ENCODE data around the gene ALKBH3.

ALKBH3 gene

DNA sequence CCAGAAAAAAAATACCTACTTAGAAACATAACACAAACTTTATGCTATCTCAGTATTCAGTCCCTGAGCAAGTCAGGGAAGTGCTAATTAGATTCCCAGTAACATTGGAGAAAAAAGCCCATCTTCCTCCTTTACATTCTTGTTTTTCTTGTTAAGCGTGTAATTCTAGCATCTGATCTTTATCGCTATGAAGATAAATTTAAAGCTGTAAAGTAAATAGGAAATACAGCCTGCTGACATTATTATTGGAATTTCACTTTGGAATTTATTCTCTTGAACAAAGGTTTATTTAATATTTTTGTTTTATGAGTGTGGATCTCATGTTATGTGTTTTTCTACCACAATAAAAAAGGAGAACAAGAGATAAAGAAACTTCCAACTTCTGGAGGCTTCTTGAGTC, 13.9 kb downstream of the ALKBH3 start:
- DNase-seq (ENCODE audit: low read depth in 2 of 2, low spot score in 1 of 2), result no peak

DNA sequence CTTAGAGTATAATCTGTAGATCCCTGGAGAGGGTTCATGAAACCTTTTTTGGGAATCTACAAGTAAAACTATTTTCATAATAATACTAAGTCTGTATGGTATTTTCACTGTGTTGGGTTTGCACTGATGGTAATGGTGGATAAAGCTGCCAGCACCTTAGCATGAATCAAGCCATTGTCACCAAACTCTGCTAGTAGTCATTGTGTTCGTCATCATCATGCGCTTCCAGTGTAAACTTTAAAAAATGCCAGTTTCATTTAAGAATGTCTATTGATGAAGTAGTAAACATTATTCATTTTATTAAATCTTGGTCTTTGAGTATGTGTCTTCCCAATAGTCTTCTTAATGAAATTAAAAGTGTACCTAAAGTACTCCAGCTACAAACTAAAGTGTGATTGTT, 15.0 kb downstream of the ALKBH3 start:
- DNase-seq (ENCODE audit: low read depth in 2 of 2, low spot score in 1 of 2), result no peak

DNA sequence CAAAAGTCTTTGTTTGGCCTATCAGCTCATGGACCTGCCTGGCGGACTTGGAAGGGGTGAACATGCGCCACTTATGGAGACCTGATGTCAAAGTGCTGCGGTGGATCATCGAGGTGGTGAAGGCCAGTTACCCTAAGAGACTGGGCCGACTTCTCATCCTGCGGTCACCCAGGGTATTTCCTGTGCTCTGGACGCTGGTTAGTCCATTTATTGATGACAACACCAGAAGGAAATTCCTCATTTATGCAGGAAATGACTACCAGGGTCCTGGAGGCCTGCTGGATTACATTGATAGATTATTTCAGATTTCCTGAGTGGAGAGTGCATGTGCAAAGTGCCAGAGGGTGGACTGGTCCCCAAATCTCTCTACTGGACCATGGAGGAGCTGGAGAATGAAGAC, 17.9 kb downstream of the ALKBH3 start:
- no peak for DNase-seq (ENCODE audit: low read depth in 2 of 2, low spot score in 1 of 2)

DNA sequence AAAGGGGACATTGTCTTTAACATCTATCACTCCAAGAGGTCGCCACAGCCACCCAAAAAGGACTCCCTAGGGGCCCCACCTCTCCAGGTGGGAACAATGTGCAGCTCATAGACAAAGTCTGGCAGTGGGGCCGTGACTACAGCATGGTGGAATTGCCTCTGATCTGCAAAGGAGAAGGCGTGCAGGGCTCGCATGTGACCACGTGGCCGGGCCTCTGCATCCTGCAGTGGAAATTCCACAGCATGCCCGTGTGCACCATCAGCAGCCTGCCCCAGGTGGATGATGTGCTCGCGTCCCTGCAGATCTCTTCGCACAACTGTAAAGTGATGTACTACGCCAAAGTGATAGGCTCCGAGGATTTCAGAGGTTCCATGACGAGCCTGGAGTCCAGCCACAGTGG, 18.5 kb downstream of the ALKBH3 start:
- DNase-seq (ENCODE audit: low read depth in 2 of 2, low spot score in 1 of 2), result no peak

DNA sequence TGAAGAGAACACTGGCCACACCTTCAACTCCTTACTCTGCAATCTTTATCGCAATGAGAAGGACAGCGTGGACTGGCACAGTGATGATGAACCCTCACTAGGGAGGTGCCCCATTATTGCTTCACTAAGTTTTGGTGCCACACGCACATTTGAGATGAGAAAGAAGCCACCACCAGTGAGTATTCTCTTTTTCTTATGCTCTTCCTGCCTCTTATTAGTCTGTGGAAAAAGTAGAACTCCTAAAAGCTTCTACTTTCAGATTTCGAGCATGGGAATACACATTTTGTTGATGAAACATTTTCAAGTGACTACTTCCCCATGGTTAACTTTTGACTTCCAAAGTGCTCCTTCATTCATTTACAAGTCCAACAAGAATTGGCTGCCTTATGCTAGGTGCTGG, 20.9 kb downstream of the ALKBH3 start:
- no peak for DNase-seq (ENCODE audit: low read depth in 2 of 2, low spot score in 1 of 2)

DNA sequence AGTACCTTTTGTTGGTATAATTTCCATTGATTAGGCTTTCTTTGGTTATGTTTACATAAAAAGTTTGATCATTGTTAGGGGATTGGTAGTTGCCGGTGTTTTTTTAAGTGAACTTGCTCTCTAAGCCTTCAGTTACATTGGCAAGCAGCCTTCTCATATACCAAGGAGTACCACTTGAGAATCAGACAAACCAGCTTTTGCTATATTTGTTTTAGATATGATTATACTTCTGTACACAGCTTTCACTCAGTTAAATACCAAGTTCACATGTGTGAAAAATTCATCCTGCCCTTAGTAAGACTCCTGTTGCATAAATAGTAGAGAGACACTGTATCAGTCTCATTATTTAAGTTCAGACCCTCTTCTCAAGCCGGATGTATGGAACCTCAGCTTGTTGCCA, 22.4 kb downstream of the ALKBH3 start:
- no peak for DNase-seq (ENCODE audit: low read depth in 2 of 2, low spot score in 1 of 2)

DNA sequence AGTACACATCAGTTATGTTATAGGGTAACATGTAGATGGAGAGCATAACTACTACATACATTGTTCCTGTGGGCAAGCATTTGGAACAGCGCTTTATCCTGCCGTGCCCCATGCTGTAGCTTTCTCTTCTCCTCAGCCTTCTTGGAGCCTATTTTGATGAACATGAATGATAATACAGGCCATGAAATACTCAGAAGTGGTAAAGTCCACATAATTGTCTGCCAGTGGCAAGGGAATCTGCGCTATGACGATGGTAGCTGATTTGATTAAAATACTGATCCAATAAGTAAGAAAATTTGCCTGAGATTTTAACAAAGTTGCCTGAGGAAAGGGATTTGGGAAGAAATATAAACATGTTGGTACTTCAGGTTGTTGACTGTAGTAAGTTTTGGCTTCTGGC, 23.3 kb downstream of the ALKBH3 start:
- DNase-seq (ENCODE audit: low read depth in 2 of 2, low spot score in 1 of 2), result no peak

DNA sequence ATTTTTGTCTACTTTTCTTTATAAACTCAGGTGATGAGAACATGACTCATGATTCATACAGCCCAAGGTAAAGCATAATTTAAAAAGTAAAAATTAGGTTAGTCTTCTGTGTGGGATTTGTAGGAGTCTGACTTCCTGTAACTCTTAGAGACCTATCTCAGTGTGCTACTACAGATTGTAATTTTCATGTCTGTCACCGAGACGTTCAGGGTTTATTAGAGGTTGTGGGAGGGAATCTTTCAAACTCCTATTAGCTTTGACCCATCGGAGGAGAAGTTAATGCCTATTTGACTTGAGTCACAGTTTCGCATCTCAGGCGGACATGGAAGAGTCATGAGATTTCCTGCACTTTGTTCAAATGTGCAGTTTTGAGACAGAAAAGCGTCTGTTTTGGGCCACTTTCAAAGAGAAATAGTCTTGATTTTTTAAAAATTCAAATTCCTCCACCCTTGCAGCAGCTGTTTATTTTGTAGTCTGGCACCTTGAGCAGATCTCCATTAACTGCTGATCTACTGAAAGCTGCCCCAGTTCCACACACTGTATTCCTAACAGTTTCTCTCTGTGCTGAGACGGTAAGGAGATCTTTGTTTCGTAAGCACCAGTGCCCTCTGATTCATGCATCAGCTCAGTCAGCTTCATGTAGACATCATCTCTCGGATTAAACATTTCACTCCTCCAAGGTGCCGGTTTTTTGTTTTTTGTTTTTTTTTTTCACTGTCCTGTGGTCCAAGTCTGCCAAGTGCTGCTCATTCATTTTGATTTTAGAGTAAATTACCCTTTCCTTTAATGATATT, 24.3 kb downstream of the ALKBH3 start:
- DNase-seq (ENCODE audit: low read depth in 2 of 2, low spot score in 1 of 2), result no peak

DNA sequence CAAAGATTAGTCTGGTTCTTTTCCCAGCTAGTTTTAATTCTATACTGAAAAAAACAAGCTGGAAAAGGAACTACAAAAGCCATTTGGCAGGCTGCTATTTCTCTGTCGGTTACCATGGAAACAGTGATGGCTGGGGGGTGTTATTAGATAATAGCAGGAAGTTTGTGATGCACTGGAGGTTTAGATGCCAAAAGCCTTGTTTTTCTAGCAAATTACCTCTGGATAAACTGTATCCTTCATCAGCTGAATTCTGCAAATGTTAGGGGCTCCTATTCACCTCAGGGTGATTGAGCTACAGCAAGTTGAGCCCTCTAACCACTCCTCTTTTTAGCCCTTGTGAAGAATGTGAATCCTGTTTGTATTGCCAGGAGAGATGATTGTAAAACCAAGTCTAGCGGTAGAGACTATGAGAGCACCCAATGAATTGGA, 25.2 kb downstream of the ALKBH3 start:
- DNase-seq (ENCODE audit: low read depth in 2 of 2, low spot score in 1 of 2), result no peak

DNA sequence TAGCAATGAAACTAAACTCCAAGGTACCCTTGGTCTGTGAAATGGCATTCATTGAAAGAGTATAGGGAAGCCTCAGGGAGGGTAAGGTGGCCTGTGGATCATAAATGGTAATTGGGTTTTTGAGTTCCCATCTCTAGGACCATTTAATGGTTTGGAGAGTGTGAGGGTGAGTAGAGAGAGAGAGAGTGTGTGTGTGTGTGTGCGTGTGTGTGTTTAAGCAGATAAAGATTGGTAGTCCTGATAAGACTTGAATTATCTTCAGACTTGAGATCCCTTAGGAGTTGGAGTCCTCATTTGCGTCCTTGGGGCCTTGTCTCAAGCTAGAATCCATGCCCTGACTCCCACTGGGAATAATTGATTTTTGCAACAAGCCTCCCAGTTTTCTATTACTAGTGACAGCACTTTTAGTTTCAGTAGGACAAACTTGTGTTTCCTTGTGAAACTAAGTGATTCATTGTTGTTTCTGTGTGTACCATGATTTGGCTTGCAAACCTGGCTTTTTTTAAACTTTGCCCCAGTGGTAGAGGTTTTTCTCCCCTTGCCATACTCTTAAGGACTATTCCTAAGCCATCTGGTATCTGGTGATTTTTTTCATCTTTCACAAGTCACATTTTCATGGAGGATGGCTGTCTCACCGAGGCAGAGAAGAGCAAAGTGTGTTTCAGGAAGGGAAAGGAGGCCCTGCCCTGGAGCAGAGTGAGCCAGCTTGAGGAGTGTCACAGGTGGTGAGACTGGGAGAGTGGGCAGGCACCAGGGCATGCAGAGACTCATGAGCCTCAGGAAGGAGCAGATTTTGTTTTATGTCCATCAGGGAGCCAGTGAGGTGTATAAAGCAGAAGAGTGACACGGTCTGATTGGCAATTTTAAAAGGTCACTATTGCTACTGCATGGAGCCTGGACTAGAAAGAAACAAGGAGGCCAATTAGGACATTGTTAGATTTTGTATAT, 26.7 kb downstream of the ALKBH3 start:
- DNase-seq (ENCODE audit: low read depth in 2 of 2, low spot score in 1 of 2), result no peak

DNA sequence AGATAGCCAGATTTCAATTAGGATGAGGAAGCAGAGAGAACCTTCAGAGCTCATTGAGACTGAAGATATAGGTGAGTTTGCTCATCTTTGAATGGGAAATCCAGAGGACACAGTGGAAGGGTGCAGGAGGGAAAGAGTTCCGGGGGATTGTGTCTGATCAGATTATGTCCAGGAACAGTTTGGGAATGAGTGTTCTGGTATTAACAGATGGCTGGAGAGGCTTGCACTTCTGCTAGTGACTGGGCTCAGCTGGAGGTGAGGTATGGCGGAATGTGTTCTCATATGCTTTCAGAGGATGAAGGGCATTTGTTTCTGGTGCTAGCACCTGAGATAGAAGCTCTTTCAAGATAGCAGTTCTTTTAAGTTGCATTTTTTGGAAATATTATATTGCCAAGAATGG, 27.6 kb downstream of the ALKBH3 start:
- DNase-seq (ENCODE audit: low read depth in 2 of 2, low spot score in 1 of 2), result no peak

DNA sequence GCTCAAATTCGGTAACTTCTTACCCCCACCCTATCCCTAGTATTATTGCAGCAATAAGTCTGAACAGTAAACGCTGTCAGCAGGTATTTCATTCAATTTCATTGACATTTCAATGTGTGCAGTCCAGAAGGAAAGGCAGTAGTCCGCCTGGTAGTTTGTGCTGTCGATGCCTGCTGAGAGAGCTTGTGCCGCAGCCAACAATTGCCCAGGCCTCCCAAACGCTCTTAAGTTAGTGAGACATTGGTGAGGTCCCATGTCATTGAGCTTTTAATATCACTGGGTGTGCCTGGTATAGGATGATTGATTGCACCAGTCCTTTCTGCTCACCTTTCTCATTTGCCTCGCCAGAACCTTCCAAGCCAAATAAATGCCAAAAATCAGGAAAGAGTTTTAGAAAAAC, 28.1 kb downstream of the ALKBH3 start:
- DNase-seq (ENCODE audit: low read depth in 2 of 2, low spot score in 1 of 2), result no peak

DNA sequence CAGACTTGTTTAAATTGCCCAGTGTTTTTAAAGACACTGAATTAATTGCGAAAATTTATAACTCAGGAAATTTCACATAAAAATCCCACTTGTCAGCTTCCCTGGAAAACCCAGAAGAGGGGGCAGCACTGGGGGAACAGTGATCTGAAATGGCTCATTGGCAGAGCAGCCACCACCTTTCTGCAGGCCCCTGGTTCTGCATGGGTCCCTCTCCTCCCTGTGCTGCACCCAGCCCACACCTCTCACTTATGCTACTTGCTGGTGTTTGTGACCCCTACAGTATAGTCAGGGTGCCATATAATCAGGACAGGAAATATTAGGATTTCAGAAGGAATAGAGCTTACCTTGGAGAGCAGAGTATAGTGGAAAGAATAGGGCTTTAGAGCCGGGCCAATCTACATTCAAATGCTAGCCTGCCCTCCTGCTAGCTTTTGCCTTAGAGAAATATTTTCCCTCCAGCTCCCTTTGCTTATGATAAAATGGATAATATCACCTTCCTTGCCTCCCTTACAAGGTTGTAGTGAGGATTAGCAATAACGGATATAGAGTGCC, 33.3 kb downstream of the ALKBH3 start:
- DNase-seq (ENCODE audit: low read depth in 2 of 2, low spot score in 1 of 2), result no peak

DNA sequence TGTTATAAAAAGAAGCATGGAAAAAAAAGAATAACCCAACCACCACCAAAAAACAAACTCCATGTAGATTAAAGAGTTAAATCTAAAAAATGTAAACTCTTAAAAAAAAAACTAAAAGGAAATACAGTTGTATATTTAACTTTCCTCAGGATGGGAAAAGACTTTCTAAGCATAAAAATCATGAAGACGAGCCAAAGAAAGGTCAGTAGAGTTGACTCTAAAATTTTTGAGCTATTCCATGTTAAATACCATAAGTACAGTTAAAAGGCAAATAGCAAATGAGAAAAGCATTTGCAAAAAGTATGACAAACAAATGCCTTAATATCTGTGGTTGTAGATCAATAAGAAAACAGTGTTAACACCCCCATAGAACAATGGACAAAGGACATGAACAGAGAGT, 33.8 kb downstream of the ALKBH3 start:
- DNase-seq (ENCODE audit: low read depth in 2 of 2, low spot score in 1 of 2), result no peak

DNA sequence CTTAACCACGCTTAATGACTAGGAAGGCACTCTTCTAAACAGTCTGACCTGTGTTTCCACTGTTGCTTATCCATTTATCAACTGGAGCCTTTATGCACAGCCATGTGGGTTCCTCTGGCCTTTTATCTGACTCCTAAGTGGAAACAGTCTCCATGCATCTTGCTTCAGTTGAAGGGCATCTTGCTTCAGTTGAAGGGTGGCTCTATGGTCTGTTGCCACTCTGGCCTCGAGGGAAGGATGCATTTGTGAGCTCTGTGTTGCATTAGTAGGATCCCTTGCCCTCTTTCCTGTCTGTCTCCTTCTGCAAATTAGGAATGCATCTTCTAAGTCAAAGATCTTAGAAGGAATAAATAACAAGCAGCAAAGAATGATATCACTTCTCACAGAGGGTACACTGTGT, 36.0 kb downstream of the ALKBH3 start:
- DNase-seq (ENCODE audit: low read depth in 2 of 2, low spot score in 1 of 2), result no peak

DNA sequence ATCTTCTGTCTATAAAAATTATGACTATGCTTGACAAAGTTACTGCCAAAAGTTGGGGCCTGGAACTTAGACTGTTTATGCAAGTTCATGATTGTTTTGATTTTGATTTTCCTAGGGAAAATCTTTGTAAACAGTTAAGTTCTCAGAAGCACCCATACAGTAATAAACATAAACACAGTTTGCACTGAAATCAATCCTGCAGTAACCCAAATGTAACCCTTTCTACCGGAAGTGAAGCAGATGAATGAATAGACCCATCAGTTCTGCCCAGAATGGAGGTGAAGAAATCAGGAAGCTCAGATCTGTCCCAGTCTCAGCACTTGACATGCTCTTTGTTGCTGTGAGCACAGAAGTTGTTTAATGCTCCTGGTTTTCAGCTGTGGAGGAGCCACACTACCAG, 37.2 kb downstream of the ALKBH3 start:
- no peak for DNase-seq (ENCODE audit: low read depth in 2 of 2, low spot score in 1 of 2)

DNA sequence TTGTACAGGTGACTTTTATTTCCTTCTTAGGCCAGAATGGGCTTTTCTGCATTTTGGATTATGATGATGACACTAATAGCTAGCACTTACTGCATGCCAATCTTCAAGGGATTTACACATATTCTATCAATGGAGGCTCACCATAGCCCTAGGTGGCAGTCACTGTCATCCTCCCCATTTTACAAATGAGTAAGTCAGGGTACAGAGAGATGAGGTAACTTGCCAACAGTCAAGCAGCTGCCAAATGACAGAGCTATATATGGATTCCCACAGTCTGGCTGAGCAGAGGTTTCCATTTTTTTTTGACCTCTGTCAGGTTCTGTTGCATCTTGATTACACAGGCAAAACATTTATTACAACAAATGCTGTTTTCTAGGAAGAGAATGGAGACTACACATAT, 38.0 kb downstream of the ALKBH3 start:
- DNase-seq (ENCODE audit: low read depth in 2 of 2, low spot score in 1 of 2), result no peak

DNA sequence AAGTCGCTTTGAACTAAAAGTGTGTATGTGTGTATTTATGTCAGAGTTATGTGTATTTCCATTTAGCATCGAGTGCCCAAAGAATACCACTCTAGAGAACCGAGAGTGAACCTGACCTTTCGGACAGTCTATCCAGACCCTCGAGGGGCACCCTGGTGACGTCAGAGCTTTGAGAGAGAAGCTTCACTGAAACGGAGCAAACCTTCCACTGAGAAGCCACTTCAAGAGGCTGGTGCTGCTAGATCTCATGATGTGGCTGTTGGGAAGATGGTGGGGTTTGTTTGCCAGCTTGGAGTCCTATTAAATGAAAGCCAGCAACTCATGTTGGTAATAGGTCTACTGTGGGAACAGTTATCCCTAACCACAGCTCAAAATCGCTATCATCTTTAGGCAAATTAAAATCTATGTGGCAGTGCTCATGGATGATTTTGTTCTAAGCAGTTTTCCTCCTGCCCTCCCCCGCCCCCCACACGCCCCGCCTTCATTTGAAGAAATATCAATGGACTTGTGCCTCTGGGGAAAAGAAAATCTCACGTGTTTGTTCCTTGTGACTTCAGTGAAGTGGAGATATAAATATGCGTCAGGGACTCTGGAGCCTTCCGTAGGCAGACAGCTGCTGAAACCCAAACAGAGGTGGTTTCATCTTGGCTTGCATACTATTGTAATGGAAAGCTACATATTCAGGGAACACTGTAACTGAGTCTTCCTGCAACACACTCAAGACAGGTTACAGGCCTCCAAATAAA, 39.4 kb downstream of the ALKBH3 start:
- DNase-seq (ENCODE audit: low read depth in 2 of 2, low spot score in 1 of 2), result no peak

DNA sequence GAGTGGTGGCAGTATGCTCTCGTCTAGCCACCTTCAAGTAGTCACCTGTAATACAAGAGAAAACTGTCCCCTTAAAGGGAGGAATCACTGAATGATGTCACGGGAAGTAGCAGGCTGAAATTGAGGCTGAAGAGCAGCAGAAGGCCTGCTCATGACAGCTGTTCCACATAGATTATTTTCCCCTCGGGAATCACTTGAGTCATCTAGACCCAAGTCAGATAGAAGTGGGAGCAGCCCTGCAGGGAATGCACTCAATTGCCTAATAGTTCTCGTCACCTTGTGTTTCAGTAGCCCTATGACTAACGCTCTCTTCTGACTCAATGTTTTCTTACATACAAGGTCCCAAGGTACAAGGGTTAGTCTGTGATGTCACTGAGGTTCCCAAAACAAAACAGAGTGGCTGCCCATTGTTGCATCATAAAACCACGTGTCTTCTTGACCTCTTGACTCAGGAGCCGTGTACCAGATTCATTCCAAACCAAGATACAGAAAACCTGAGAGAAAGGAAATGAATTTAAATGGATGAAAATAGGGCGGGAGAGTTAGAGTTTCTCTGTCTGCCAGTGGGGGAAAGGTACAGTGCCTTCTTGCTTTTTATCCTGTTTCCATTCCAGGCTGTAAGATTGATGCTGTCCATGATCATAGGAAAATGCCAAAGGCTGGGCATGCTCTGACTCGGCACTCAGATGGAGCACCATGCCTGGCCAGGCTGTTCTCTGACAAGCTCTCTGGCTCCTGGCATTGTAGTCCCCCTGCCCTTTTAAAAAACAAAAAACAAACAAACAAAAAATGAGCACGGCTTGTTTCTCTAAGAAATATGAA, 40.2 kb downstream of the ALKBH3 start:
- DNase-seq (ENCODE audit: low read depth in 2 of 2, low spot score in 1 of 2), result no peak

DNA sequence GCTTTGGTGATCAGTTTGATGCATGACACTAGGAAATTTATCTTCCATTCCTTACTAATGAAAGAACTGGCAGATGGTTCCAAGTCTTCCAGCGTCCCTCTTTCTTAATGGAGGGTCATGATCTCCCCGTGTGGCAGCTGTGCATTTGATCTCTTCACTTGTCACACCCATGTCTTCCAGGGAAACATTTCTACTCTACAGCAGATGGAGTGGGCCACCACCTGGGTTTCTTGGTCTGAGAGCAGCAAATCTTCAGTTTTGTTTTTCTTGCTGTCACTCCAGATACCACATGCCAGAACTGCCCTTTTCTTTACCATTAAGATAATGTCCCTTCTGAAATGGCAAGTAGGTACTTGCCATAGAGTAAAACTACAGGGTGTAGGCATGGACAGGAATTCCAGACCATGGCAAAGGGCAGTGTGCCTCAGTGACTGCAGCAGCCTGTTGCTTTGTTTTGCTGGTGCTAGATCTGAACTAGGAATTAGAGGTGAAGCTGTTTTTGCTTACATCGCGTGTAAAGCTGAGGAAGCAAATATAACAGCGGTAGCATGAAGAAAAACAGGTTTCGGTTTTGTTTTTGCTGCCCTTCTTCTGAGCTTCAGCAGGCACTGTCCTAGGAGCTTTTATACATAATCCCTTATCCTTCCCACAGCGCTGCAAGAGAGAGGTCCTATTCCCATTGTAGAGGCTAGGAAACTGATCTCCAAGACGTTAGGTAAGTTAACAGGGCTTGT, 41.1 kb downstream of the ALKBH3 start:
- DNase-seq (ENCODE audit: low read depth in 2 of 2, low spot score in 1 of 2), result no peak
